Renal cortex interstitium (tissue), 15 donors: ENCODE data around the gene MTURN. TPM values are rescaled to one million over a fixed set of nuclear protein-coding genes. Genes with fewer than 3 reads are reported as not detected.
"Not testable (repeated sequence)": the region's sequence is repeated elsewhere in the genome, so short reads cannot be mapped to it uniquely, and the experiment has no call there.

Experiments
- DNase-seq, 11 donors: peaks; one replicate each; pipeline ENCODE4 v3.0.0-alpha.2; 2013; ENCODE audit warnings: low read depth in 9 of 11, low spot score in 4 of 11; ENCODE audit errors: extremely low read depth in 1 of 11
- long read RNA-seq, 16 experiments: transcript quantifications; one replicate each; lab custom pipeline, GENCODE V29; 2026
- polyA plus RNA-seq, 3 donors: library from polyadenylated mRNA; unstranded; fragments of 120-200 nt; gene quantifications; one replicate each; pipeline ENCODE4 v1.2.1, GENCODE V29; 2013; ENCODE audit not compliant: insufficient read length in 3 of 3

Gene MTURN
- polyA plus RNA-seq: 10 to 100 TPM; 74.2 to 89.5 (median 87.1) TPM
- long read RNA-seq, donor 1, full-length matches to known transcripts: 25 of 25 reads
- long read RNA-seq, donor 1, partial matches to known transcripts: 0 of 25 reads
- long read RNA-seq, donor 1, other reads (novel, unspliced or antisense): 0 of 25 reads
- long read RNA-seq, donor 2, full-length matches to known transcripts: 17 of 17 reads
- long read RNA-seq, donor 2, partial matches to known transcripts: 0 of 17 reads
- long read RNA-seq, donor 2, other reads (novel, unspliced or antisense): 0 of 17 reads
- long read RNA-seq, donor 3, full-length matches to known transcripts: 33 of 33 reads
- long read RNA-seq, donor 3, partial matches to known transcripts: 0 of 33 reads
- long read RNA-seq, donor 3, other reads (novel, unspliced or antisense): 0 of 33 reads
- long read RNA-seq, donor 4, full-length matches to known transcripts: 18 of 18 reads
- long read RNA-seq, donor 4, partial matches to known transcripts: 0 of 18 reads
- long read RNA-seq, donor 4, other reads (novel, unspliced or antisense): 0 of 18 reads
- long read RNA-seq, donor 5: 0 reads
- long read RNA-seq, donor 6, full-length matches to known transcripts: 26 of 26 reads
- long read RNA-seq, donor 6, partial matches to known transcripts: 0 of 26 reads
- long read RNA-seq, donor 6, other reads (novel, unspliced or antisense): 0 of 26 reads
- long read RNA-seq, donor 7, full-length matches to known transcripts: 35 of 35 reads
- long read RNA-seq, donor 7, partial matches to known transcripts: 0 of 35 reads
- long read RNA-seq, donor 7, other reads (novel, unspliced or antisense): 0 of 35 reads
- long read RNA-seq, donor 8: 0 reads
- long read RNA-seq, donor 9, full-length matches to known transcripts: 24 of 24 reads
- long read RNA-seq, donor 9, partial matches to known transcripts: 0 of 24 reads
- long read RNA-seq, donor 9, other reads (novel, unspliced or antisense): 0 of 24 reads
- long read RNA-seq, donor 10, full-length matches to known transcripts: 19 of 19 reads
- long read RNA-seq, donor 10, partial matches to known transcripts: 0 of 19 reads
- long read RNA-seq, donor 10, other reads (novel, unspliced or antisense): 0 of 19 reads
- long read RNA-seq, donor 11, full-length matches to known transcripts: 21 of 27 reads
- long read RNA-seq, donor 11, partial matches to known transcripts: 0 of 27 reads
- long read RNA-seq, donor 11, other reads (novel, unspliced or antisense): 6 of 27 reads
- long read RNA-seq, donor 12, full-length matches to known transcripts: 11 of 11 reads
- long read RNA-seq, donor 12, partial matches to known transcripts: 0 of 11 reads
- long read RNA-seq, donor 12, other reads (novel, unspliced or antisense): 0 of 11 reads
- long read RNA-seq, donor 13: 0 reads
- long read RNA-seq, donor 14, full-length matches to known transcripts: 24 of 31 reads
- long read RNA-seq, donor 14, partial matches to known transcripts: 0 of 31 reads
- long read RNA-seq, donor 14, other reads (novel, unspliced or antisense): 7 of 31 reads
- long read RNA-seq, donor 15, full-length matches to known transcripts: 8 of 8 reads
- long read RNA-seq, donor 15, partial matches to known transcripts: 0 of 8 reads
- long read RNA-seq, donor 15, other reads (novel, unspliced or antisense): 0 of 8 reads
- long read RNA-seq, donor 16, full-length matches to known transcripts: 66 of 104 reads
- long read RNA-seq, donor 16, partial matches to known transcripts: 30 of 104 reads
- long read RNA-seq, donor 16, other reads (novel, unspliced or antisense): 8 of 104 reads

GRCh38 chr7:30134611-30135300, at the start of gene MTURN:
TSS of gene MTURN (plus strand) at chr7:30134986. CDS start at chr7:30135137, 151 bp downstream.
- DNase-seq: peak in 8 of 11 donors; percentile 25 to 83 (median 76)

DNA sequence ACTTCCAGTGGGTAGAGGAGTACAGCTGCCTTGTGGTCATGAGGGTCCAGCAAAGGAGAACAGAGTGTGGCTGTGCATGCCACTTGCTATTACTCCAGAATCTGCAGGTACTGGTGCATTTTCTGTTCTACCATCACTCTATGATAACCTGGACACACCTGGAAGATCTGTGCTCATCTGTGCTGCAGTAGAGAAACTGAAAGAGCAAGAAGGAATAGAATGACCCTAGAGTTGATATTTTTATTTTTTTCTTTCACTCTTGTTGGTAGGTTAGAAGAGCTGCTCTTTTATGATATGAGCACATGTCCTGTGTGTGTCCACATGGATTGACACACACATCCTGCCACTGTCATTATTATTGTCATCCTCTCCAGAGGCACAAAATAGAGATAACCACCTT, 48.3 kb upstream of the MTURN start:
- DNase-seq: no peak

GRCh38 chr7:30087371-30087770, 47.4 kb upstream of the MTURN start:
- no peak for DNase-seq

- no peak for DNase-seq
Observed at GRCh38 chr7:30088362-30088761, 46.4 kb upstream of the MTURN start.

GRCh38 chr7:30090111-30090510, 44.7 kb upstream of the MTURN start:
- no peak for DNase-seq

DNA sequence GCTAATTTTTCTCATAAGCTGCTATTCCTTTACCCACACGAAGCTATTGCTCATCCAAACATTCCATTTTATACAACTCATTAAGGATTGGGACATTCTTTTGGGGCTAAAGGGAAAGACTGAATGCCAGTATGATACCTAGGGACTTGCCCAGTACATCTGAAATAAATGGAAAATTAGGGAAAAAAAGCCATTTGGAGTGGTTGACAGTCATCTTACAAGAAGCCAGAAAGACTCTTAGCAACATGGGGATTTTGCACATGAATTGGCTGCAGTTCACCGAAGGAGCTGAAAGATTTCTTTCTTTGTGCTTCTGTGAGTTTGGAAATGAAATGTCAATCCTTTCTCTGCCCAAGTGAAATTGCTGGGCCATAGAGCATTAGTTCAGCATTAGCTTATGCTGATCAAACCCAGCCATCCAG, 43.3 kb upstream of the MTURN start:
- no peak for DNase-seq

- no peak for DNase-seq
Observed at GRCh38 chr7:30091987-30092386, 42.8 kb upstream of the MTURN start.

GRCh38 chr7:30093420-30093952, 41.3 kb upstream of the MTURN start:
- no peak for DNase-seq

- DNase-seq: not testable (repeated sequence)
Observed at GRCh38 chr7:30098599-30098998, 36.2 kb upstream of the MTURN start.

GRCh38 chr7:30102281-30102680, 32.5 kb upstream of the MTURN start:
- DNase-seq: no peak

DNA sequence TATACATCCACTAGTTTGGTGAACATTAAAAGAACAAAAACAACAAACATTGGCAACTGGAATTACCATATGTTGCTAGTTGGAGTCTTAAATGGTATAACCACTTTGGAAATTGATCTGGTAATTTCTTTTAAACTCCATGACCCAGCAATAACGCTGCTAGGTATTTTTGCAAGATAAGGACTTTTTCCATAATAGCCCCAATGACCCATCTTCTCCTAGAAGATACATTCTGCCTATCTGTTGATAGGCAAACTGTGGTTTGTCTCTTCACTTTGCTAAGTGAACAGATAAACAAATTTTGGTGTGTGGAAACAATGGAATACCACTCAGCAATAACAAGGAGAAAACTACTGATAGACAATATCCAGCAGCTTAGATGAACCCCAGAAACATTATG, 30.6 kb upstream of the MTURN start:
- DNase-seq: no peak

GRCh38 chr7:30112103-30112713, 22.6 kb upstream of the MTURN start:
- DNase-seq: no peak

DNA sequence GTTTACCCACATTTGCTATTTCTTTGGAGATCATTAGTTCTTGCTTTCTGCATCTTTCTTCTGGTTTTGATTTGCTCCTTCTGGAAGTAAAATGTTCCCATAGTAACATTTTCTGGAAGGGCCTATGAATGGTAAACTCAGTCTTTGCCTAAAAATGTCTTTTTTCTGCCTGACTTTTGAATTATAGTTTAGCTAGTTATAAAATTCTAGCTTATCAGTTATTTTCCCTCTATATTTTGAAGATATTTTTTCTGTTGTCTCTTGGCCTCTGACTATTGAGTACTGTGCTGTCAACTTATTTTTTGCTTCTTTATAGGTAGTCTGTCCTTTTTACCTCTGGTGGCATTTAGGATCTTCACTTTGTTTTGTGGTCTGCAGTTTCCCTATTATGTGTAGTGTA, 21.6 kb upstream of the MTURN start:
- DNase-seq: no peak

DNA sequence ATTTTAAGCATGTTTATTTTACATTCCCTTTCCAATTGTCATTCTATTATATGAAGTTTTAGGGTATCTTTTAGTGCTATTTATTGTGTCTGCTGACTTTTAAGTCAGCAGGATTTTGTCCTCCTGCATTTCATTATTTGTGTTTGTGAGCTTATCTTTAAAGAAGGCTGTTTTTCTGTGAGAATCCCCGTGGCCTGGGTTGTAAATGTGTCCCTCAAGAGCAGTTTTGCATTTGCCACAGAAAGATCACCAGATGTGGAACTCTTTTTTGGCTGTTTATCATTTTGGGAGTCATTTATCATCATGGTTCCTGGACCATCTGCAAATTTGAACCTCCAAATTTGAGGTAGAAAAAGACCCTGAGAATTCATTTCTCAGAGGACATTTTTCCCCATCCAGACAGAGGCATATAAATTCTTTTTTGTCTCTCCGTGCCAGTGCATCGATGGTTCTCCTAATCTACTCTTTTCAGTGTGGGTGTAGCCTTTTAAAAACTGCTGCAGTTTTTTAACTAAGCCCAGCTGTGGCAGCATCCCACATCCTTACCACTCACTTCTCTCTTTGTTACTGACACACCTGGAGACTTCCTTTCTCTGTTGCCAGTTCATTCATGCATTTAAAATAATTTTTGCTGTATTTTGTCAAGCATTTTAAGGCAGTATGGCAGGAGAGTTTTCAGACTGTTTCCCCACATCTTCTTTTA, 20.1 kb upstream of the MTURN start:
- DNase-seq: no peak

DNA sequence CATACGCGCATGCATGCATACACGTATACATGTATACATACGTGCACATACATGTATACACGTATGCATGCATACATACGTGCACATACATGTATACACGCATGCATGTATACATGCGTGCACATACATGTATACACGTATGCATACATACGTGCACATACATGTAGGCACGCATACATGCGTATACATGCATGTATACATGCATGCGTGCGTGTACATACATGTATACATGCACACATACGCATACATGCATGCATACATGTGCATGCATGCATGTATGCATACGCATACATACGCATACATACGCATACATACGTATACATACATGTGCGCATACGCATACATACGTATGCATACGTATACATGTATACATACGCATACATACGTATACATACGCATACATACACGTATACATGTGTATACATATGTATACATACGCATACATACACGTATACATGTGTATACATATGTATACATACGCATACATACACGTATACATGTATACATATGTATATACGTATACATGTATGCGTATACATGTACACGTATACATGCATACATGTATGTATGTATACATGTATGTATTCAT, 19.0 kb upstream of the MTURN start:
- DNase-seq: no peak

GRCh38 chr7:30116771-30117170, 18.0 kb upstream of the MTURN start:
- no peak for DNase-seq
